GM19452 (cell line): Measurements from ENCODE around the gene ZNF578.
"Not testable (repeated sequence)": the region's sequence is repeated elsewhere in the genome, so short reads cannot be mapped to it uniquely, and the experiment has no call there.

Experiments
- ATAC-seq: cut with Tn5 transposase; IDR thresholded peaks from one replicate; pipeline ENCODE4 v1.9.1; 2021; ENCODE audit not compliant: unreplicated experiment

Gene ZNF578

DNA sequence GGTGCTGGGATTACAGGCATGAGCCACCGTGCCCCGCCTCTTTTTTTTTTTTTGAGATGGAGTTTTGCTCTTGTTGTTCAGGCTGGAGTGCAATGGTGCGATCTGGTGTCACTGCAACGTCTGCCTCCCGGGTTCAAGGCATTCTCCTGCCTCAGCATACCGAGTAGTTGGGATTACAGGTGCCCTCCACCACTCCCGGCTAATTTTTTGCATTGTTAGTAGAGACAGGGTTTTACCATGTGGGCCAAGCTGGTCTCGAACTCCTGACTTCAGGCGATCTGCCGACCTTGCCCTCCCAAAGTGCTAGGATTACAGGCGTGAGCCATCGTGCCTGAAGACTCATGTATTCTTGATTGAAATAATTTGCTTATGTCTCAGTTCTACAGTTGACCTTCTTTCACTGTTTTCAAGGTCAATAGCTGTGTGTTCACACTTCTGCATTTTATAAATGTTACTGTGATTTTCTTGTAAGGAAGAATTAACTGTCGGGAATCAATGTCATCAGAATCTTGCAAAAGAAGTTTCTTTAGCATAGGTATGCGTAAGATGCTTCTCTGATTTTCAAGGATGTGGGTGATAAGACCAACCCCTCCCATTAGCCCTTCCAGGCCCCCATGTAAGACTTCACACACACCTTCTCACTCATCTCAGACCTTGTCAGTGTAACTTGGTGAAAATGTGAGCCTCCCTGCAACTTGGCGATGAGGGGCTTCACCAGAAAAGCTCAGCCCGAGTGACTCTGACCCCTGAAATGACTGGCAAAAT is 104.1 kb downstream of the ZNF578 start:
- ATAC-seq: no peak

DNA sequence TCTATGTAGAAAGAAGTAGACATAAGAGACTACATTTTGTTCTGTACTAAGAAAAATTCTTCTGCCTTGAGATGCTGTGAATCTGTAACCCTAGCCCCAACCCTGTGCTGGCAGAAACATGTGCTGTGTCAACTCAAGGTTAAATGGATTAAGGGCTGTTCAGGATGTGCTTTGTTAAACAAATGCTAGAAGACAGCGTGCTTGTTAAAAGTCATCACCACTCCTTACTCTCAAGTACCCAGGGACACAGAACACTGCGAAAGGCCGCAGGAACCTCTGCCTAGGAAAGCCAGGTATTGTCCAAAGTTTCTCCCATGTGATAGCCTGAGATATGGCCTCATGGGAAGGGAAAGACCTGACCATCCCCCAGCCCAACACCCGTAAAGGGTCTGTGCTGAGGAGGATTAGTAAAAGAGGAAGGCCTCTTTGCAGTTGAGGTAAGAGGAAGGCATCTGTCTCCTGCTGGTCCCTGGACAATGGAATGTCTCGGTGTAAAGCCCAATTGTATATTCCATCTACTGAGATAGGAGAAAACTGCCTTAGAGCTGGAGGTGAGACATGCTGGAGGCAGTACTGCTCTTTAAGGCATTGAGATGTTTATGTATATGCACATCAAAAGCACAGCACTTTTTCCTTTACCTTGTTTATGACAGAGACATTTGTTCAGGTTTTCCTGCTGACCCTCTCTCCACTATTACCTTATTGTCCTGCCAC is 105.5 kb downstream of the ZNF578 start:
- ATAC-seq: not testable (repeated sequence)

DNA sequence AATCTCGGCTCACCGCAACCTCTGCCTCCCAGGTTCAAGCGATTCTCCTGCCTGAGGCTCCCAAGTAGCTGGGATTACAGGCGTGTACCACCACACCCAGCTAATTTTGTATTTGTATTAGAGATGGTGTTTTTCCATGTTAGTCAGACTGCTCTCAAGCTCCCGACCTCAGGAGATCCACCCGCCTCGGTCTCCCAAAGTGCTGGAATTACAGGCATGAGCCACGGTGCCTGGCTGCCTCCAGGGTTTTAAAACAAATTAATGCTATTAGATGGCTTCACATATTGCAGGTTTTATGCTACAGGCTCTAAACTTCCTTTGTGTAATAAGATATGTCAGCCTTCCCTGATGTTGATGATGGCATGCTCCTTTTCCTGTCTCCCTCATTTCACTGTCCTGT is 108.3 kb downstream of the ZNF578 start:
- not testable (repeated sequence) for ATAC-seq
